Kasumi-1 (cell line): ENCODE measurements around the gene UNCX.
"Not testable (repeated sequence)": the region's sequence is repeated elsewhere in the genome, so short reads cannot be mapped to it uniquely, and the experiment has no call there.

ENCODE experiments used
- DNase-seq, 2 experiments: peaks; one replicate each; lab custom pipeline; 2025; lab: John Stamatoyannopoulos, UW

The UNCX gene

GRCh38 chr7:1278543-1278942 lies 45.9 kb downstream of the UNCX start:
- no peak for DNase-seq

GRCh38 chr7:1279041-1279440 lies 46.4 kb downstream of the UNCX start:
- no peak for DNase-seq

DNA sequence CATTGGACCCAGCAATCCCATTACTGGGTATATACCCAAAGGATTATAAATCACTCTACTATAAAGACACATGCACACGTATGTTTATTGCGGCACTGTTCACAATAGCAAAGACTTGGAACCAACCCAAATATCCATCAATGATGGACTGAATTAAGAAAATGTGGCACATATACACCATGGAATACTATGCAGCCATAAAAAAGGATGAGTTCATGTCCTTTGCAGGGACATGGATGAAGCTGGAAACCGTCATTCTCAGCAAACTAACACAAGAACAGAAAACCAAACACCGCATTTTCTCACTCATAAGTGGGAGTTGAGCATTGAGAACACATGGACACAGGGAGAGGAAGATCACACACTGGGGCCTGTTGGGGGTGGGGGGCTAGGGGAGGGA lies 47.2 kb downstream of the UNCX start:
- DNase-seq: not testable (repeated sequence)

- no peak for DNase-seq
Observed at GRCh38 chr7:1281068-1281467, 48.4 kb downstream of the UNCX start.

DNA sequence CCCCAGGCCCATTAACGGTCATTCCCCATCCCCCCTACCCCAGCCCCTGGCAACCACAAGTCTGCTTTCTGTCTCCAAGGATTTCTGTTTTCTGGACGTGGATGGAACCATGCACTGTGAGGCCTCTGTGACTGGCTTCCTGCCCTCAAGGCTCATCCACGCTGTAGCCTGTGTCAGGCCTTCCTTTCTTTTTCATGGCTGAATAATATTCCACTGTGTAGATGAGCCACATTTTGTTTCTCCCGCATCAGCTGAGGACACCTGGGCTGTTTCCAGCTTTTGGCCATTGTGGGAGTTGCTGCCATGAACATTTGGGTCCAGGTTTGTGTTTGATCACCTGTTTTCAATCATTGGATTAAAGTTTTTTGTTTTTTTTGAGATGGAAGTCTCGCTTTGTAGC lies 50.0 kb downstream of the UNCX start:
- DNase-seq: no peak

- no peak for DNase-seq
Observed at GRCh38 chr7:1283337-1283736, 50.7 kb downstream of the UNCX start.

DNA sequence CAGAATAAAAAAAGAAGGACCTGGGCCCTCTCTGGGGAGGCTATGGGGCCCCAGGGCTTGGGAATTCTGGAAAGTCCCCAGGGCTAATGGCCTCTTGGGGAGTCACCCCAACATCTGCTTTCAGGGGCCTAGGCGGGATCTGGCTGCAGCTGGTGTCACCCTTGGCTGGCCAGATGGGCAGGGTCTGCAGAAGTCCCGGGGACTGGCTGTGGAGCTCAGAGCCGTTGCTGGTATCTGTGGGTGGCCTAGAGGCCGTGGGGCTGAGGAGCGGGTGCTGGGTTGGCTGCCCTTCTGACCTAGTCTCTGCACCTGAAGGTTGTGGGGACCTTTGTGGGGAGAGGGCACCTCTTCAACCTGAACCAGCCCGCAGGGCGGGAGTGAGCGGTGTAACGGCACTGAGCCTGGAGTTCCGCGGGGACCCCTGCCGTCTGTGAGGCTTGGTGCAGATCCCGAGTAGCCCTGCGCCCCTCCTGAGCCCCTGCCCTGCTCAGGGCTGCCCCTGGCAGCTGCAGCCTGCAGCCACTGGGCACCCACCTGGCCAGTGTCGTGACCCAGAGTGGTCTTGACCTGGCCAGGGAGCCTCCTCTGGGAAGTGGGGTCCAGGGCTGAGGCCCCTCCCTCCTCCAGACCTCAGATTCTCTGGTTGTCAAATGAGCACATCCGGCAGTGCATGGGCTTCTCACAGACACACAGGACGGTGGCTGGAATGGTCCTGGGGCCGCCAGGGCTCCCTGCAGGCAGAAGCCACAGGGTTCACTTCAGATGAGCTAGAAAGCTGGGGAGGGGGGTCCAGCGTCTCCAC lies 51.5 kb downstream of the UNCX start:
- DNase-seq: no peak

DNA sequence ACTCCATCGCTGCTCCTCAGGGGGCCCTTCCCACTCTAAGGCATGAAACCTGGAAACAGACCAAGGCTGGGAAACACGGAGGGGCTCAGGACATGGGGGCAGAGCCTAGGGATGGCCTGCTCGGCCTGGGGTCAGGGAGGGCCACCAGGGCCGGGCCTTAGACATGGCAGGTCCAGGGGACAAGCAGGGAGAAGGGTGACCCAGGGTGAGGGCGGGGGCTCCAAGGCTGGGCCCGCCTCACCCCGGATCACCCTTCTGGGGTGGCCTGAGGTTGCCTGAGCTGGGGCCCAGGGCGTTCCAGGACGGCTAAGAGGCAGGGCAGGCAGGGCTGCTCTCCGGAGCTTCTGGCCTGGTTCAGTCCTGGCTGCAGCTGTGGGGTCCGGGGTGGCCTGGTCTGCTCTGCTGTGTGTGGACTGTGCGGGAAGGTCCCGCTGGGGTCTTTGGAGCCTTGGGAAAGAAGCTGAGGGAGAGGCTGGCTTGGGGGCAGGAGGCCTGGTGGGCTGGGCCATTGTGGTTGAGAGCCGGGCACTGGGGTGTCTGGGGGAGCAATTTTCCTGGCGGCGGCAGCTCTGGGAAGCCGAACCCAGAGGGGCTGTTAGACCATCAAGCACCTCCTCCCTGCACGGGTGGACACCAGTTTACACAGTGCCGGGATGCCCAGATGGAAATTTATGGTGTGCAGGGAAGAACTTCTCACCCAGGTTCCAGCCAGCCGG lies 52.2 kb downstream of the UNCX start:
- no peak for DNase-seq

DNA sequence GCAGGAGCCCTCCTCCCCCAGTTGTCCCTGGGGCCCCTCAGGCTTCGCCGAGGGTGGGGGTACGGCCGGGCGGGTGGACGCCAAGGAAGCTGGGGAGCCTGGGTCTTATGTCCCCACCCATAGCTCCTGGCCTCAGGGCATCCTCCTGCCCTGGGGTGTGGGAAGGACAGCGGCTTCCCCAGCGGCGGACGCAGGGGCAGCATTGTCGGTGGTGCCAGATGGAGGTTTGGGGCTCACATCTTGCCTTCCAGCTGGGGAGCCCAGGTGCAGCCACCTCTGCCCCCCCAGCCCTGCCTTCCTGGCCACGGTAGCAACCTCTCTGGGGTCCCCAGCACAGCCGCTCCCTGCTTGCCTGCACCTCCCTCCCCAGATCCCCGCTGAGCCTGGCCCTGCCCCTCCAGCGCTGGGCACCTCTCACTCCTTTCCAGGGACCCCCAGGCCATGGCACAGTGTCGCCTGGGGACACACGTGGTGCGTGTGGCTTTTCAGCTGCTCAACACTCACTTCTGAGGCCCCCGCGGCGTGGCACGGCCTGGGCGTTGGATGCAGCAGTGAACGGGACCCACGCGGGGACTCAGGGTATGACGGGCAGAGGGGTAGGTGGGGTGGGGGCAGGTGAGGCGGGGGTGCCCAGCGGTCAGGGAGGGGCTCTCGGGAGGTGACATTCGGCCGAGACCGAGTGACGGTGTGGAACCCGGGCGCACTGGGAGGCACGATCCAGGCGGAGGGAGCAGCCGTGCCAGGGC lies 53.1 kb downstream of the UNCX start:
- no peak for DNase-seq
